IPS-18a (cell line): ENCODE measurements around the gene OR6B3.
A peak's percentile ranks its signal among the peaks of the same experiment; 100 is the strongest.

ENCODE experiments used
- H3K27ac ChIP-seq: one replicate; pipeline ENCODE4 v1.5.1; 2013; ENCODE audit warnings: low read length
- H3K27me3 ChIP-seq: one replicate; pipeline ENCODE4 v1.6.1; 2013; ENCODE audit warnings: mild to moderate bottlenecking, low read length; ENCODE audit not compliant: control insufficient read depth, insufficient read depth
- H3K36me3 ChIP-seq: one replicate; pipeline ENCODE4 v1.6.1; 2013; ENCODE audit warnings: low read depth, low read length; ENCODE audit not compliant: control insufficient read depth
- H3K4me1 ChIP-seq: one replicate; pipeline ENCODE4 v1.6.1; 2013; ENCODE audit warnings: low read depth, low read length; ENCODE audit not compliant: control insufficient read depth
- H3K4me3 ChIP-seq: one replicate; pipeline ENCODE4 v1.5.1; 2013; ENCODE audit warnings: low read length
- H3K9ac ChIP-seq: one replicate; pipeline ENCODE4 v1.6.1; 2013; ENCODE audit warnings: mild to moderate bottlenecking, low read length, moderate library complexity
- H3K9me3 ChIP-seq: one replicate; pipeline ENCODE4 v1.6.1; 2013; ENCODE audit warnings: low read depth, low read length; ENCODE audit not compliant: control insufficient read depth

The OR6B3 gene

GRCh38 chr2:240043279-240043989 lies 9.9 kb downstream of the OR6B3 start:
- Histone ChIP-seq H3K9me3 (no peaks in the 10 kb centered on the region), H3K4me1 (no peaks in the 10 kb centered on the region), H3K9ac (no peak overlapping the region), H3K27me3 (no peaks in the 10 kb centered on the region), H3K27ac (no peak overlapping the region), H3K36me3 (no peaks in the 10 kb centered on the region), H3K4me3 (no peak overlapping the region)

- no peak overlapping the region for H3K27ac ChIP-seq
- no peaks in the 10 kb centered on the region for H3K36me3 ChIP-seq
- no peaks in the 10 kb centered on the region for H3K4me1 ChIP-seq
- H3K9ac ChIP-seq, result no peak overlapping the region
- no peaks in the 10 kb centered on the region for H3K9me3 ChIP-seq
- H3K4me3 ChIP-seq, result no peak overlapping the region
- peaks cover under 1% of the 10 kb centered on the region for H3K27me3 ChIP-seq
Measured at GRCh38 chr2:240042740-240043139, 10.6 kb downstream of the OR6B3 start.

GRCh38 chr2:240041363-240041762 lies 12.0 kb downstream of the OR6B3 start:
- H3K9ac ChIP-seq, result no peak overlapping the region
- H3K27me3 ChIP-seq, result peaks cover 10% of the 10 kb centered on the region
- H3K4me3 ChIP-seq, result no peak overlapping the region
- no peaks in the 10 kb centered on the region for H3K4me1 ChIP-seq
- H3K36me3 ChIP-seq, result no peaks in the 10 kb centered on the region
- H3K9me3 ChIP-seq, result no peaks in the 10 kb centered on the region
- no peak overlapping the region for H3K27ac ChIP-seq

GRCh38 chr2:240037358-240037757 lies 16.0 kb downstream of the OR6B3 start:
- peaks cover 33% of the 10 kb centered on the region for H3K27me3 ChIP-seq
- H3K4me3 ChIP-seq, result no peak overlapping the region
- H3K27ac ChIP-seq, result no peak overlapping the region
- H3K9me3 ChIP-seq, result no peaks in the 10 kb centered on the region
- H3K36me3 ChIP-seq, result no peaks in the 10 kb centered on the region
- H3K9ac ChIP-seq, result no peak overlapping the region
- no peaks in the 10 kb centered on the region for H3K4me1 ChIP-seq

- Histone ChIP-seq H3K4me3 (no peak overlapping the region), H3K9ac (no peak overlapping the region), H3K27me3 (peaks cover 36% of the 10 kb centered on the region), H3K4me1 (no peaks in the 10 kb centered on the region), H3K9me3 (no peaks in the 10 kb centered on the region), H3K27ac (no peak overlapping the region), H3K36me3 (no peaks in the 10 kb centered on the region)
Measured at GRCh38 chr2:240033330-240033678, 20.0 kb downstream of the OR6B3 start.

- H3K27ac ChIP-seq, result no peak overlapping the region
- no peaks in the 10 kb centered on the region for H3K36me3 ChIP-seq
- H3K4me3 ChIP-seq, result no peak overlapping the region
- H3K4me1 ChIP-seq, result no peaks in the 10 kb centered on the region
- peaks cover 35% of the 10 kb centered on the region for H3K27me3 ChIP-seq
- no peak overlapping the region for H3K9ac ChIP-seq
- H3K9me3 ChIP-seq, result no peaks in the 10 kb centered on the region
Measured at GRCh38 chr2:240032406-240033329, 20.7 kb downstream of the OR6B3 start.

GRCh38 chr2:240030379-240031094 lies 22.8 kb downstream of the OR6B3 start, which contains the start of gene OR6B2:
TSS of gene OR6B2 (minus strand) at chr2:240030429. CDS start at chr2:240030429, 0 bp downstream.
- Histone ChIP-seq H3K9ac (no peak within 1 kb of the TSS), H3K27me3 (peaks cover 19% of the 10 kb centered on the region)

GRCh38 chr2:240024766-240025165 lies 28.6 kb downstream of the OR6B3 start:
- Histone ChIP-seq H3K4me1 (no peaks in the 10 kb centered on the region), H3K36me3 (peaks cover 15% of the 10 kb centered on the region), H3K27me3 (no peaks in the 10 kb centered on the region), H3K9me3 (no peaks in the 10 kb centered on the region), H3K4me3 (peak overlapping the region; percentile 78), H3K9ac (peak overlapping the region; percentile 75), H3K27ac (no peak overlapping the region)

More at GRCh38 chr2:240030379-240031094, 22.8 kb downstream of the OR6B3 start, which contains the start of gene OR6B2:
- Histone ChIP-seq H3K4me3 (no peak within 1 kb of the TSS), H3K27ac (no peak within 1 kb of the TSS), H3K4me1 (no peaks in the 10 kb centered on the region), H3K36me3 (no peaks in the 10 kb centered on the region), H3K9me3 (no peaks in the 10 kb centered on the region)

GRCh38 chr2:240023792-240024191 lies 29.5 kb downstream of the OR6B3 start:
- H3K4me3 ChIP-seq, result peak overlapping the region; percentile 78
- H3K4me1 ChIP-seq, result no peaks in the 10 kb centered on the region
- no peak overlapping the region for H3K9ac ChIP-seq
- H3K9me3 ChIP-seq, result no peaks in the 10 kb centered on the region
- H3K36me3 ChIP-seq, result peaks cover 19% of the 10 kb centered on the region
- no peak overlapping the region for H3K27ac ChIP-seq
- no peaks in the 10 kb centered on the region for H3K27me3 ChIP-seq

GRCh38 chr2:240021488-240022104 lies 31.7 kb downstream of the OR6B3 start:
- Histone ChIP-seq H3K27me3 (no peaks in the 10 kb centered on the region), H3K9me3 (no peaks in the 10 kb centered on the region), H3K27ac (no peak overlapping the region), H3K36me3 (peaks cover 37% of the 10 kb centered on the region), H3K4me3 (no peak overlapping the region), H3K9ac (no peak overlapping the region), H3K4me1 (no peaks in the 10 kb centered on the region)
